DLD1 (cell line): ENCODE data around the gene RGS10.
"Not testable (repeated sequence)": the region's sequence is repeated elsewhere in the genome, so short reads cannot be mapped to it uniquely, and the experiment has no call there.

Experiments
- in situ Hi-C: cut with HindIII; loops from 2 replicates; pipeline ENCODE4 v1.10.0; 2017; ENCODE audit warnings: low sequenced_read_pairs

Gene RGS10

DNA sequence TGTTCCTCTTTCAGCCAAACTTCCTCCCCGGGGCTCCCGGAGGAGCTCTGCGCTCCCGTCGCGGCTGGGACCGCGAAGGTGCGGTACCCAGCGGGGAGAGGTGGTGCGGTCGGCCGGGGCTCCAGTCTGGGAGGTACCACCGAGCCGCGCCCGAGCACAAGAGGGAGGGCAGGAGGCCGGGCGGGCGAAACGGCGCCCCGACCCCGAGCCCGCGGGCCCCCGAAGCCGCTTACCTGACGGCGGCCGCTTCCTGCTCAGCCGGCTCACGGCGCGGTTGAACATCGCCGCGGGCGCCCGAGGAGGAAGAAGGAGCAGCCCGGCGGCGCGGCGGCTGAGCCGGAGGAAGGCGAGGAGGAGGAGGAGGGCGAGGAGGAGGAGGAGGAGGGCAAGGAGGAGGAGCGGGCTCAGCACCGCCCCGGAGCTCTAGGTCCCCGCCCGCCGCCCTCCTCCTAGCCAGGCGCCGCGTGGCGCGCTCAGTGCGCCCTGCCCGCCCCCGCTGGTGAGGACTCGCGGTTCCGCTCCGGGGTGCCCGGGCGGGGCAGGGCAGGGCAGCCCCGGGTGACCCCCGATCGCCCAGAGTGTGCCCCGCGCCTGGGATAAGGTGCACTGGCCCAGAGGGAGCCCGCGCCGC lies at the start of gene RGS10:
Gene RGS10, minus strand, starts transcription at position 363 of the 631 bp plus-strand sequence. Its CDS starts 81 bp downstream, at position 282.
- in situ Hi-C loops, result no loop called here

GRCh38 chr10:119588071-119588470 lies 45.6 kb upstream of the RGS10 start:
- in situ Hi-C loops, result no loop called here

DNA sequence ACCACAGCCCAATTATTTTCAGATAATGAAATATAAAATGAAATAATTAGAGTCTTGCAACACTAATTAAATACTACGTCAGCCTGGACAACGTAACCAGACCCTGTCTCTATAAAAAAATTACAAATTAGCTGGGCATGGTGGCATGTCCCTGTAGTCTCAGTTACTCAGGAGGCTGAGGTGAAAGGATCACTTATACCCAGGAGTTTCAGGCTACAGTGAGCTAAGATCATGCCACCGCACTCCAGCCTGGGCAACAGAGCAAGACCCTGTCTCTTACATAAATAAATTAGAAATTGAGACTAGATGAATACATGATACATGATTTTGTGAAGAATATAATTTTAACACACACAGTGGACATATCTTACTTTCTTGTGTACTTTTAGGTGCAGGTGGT lies 35.8 kb upstream of the RGS10 start:
- in situ Hi-C loops, result no loop called here

DNA sequence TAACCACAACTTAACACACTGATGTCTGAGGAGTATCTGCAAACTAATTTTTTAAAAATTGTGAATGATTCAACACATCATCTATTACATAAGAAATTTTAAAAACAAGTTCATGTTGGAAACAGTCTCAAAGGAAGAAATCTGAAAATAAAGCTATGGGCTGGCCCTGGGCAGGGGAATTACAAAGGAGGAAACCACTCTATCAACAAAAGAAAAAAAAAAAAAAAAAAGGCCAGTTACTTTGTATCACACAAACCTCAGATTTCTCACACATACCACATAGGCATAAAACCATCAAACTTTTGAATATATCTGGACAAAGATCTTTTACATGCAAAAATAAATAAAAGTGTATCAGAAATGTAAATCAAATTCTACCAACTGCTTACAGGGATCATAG lies 33.5 kb upstream of the RGS10 start:
- in situ Hi-C loops, result no loop called here

DNA sequence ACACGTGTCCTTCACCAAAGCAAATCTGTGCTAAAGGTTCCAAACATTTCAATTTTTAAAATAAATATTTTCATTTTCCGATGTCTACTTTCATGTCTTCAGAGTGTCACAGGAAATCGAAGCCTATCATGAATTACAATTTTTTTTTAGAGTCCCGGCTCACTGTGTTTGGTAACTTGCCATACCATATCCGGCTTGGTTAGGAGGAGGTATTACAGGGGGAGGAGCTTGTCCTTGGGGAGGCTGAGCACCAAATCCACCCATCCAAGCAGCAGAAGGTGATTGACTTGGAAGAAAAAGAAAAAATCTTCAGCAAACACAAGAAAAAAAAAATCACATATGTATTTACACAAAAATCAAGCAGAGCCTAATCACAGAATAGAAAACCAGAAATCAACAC lies 33.0 kb upstream of the RGS10 start:
- in situ Hi-C loops, result no loop called here

GRCh38 chr10:119567978-119568377 lies 25.5 kb upstream of the RGS10 start:
- in situ Hi-C loops, result no loop called here

- in situ Hi-C loops, result no loop called here
Observed at GRCh38 chr10:119562097-119562496, 19.6 kb upstream of the RGS10 start.

GRCh38 chr10:119559511-119559910 lies 17.0 kb upstream of the RGS10 start:
- in situ Hi-C loops, result not testable (repeated sequence)

DNA sequence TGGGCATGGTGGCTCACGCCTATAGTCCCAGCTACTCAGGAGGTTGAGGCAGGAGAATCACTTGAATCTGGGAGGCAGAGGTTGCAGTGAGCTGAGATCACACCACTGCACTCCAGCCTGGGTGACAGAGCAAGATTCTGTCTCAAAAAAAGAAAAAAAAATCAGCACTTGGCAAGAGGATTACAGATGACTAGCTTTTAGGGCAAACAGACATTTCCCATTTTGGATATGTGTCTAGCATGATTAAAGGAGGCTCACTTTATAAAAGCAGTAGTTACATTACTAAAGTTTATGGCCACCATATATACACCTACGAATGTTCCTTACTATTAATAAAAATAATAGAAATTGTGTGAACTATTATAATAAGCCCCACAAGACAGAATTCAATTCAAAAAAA lies 13.6 kb upstream of the RGS10 start:
- in situ Hi-C loops, result not testable (repeated sequence)

GRCh38 chr10:119555178-119555784 lies 12.8 kb upstream of the RGS10 start:
- in situ Hi-C loops, result no loop called here

GRCh38 chr10:119550827-119551226 lies 8.3 kb upstream of the RGS10 start:
- in situ Hi-C loops, result no loop called here

DNA sequence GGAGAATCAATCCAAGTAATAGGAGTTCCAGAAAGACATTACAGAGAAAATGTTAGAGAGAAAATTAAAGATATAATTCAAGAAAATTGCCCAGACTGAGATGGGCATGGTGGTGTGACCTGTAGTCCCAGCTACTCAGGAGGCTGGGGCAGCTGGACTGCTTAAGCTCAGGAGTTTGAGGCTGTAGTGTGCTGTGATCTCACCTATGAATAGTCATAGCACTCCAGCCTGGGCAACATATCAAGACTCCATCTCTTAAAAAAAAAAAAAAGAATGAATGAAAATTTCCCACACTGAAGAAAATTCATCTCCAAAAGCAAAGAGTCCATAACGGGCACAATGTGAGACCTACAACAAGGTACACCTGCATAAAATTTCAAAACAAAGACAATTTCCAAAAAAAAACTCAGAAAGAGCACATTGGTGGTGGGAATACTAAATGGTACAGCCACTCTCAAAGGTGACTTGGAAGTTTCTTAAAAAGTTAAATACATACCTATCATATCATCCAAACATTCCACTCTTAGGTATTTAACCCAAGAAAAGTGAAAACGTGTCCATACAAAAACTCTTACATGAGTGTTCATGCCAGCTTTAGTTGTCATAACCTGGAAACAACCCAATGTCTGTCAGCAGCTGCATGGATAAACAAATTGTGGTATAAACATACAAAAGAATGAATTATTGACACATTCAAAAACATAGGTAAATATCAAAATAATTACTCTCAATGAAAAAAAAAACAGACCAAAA lies 6.9 kb upstream of the RGS10 start:
- in situ Hi-C loops, result no loop called here

- in situ Hi-C loops, result no loop called here
Observed at GRCh38 chr10:119546009-119546408, 3.5 kb upstream of the RGS10 start.

GRCh38 chr10:119545310-119545709 lies 2.8 kb upstream of the RGS10 start:
- in situ Hi-C loops, result no loop called here

DNA sequence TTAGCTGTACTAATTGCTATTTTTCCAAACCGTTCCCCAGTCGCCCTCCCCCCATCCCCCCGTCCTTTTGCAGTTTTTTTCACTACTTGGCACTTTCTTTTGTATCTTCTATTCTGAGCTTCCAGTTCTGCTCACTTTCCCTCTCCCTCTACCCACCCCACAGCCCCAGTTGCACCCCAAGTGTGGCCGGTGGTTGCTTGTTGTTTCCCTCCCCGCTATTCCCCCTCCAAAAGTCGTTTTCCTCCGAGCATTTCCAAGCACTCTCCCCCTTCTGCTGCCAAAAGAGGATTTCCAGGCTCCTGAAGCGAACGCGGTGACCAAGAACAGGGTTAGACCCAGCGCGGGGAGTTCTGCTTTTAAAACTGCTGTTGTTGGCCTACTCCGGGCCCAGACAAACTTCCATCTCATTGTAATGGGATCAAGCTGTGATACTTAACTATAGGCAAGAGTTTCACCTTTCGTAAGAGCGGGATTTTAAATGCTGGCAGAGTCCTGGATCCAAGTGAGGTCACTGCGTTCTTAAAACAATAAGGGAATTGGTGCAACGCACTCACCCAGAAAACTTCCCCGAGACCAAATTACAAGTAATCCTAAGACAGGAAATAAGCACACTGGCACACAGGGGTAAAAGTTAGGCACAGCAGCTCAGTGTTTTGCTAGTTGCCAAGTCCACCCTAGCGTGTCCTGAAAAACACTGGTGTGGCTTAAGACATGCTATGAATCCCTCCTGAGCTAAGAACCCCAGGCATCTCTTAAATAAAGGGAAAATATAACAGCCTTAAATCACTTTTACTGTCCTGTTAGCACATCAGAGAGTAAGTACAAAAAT lies 1.5 kb upstream of the RGS10 start:
- in situ Hi-C loops, result no loop called here

- in situ Hi-C loops, result no loop called here
Observed at GRCh38 chr10:119542988-119543813, 682 bp upstream of the RGS10 start.

- in situ Hi-C loops, result no loop called here
Observed at GRCh38 chr10:119541459-119542356, 811 bp downstream of the RGS10 start.

GRCh38 chr10:119541046-119541445 lies 1.5 kb downstream of the RGS10 start:
- in situ Hi-C loops, result no loop called here

DNA sequence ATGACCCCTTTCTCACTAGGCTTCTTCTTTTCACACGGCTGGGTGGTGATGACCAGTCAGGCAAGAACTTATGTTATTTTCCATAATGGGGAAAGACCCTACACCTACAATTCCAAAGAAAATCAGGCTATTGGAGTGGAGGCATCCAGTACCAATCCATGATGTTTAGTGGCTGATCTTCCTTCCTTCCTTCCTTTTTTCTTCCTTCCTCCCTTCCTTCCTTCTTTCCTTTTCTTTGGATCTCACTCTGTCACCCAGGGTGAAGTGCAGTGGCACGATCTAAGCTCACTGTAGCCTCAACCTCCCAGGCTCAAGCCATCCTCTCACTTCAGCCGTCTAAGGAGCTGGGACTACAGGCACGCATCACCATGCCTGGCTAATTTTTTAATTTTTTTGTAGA lies 2.5 kb downstream of the RGS10 start:
- in situ Hi-C loops, result no loop called here
